HG03175 (cell line): Measurements from ENCODE around the gene PSMB4.
"Not testable (repeated sequence)": the region's sequence is repeated elsewhere in the genome, so short reads cannot be mapped to it uniquely, and the experiment has no call there.

Experiments used
- ATAC-seq: cut with Tn5 transposase; IDR thresholded peaks from one replicate; pipeline ENCODE4 v1.9.1; 2021; ENCODE audit warnings: mild to moderate bottlenecking, moderate library complexity; ENCODE audit not compliant: unreplicated experiment

PSMB4 gene

GRCh38 chr1:151386002-151386401 lies 13.4 kb upstream of the PSMB4 start:
- ATAC-seq, result no peak

- not testable (repeated sequence) for ATAC-seq
Observed at GRCh38 chr1:151390221-151391078, 8.9 kb upstream of the PSMB4 start.

- no peak for ATAC-seq
Observed at GRCh38 chr1:151391079-151391563, 8.3 kb upstream of the PSMB4 start.

GRCh38 chr1:151393583-151393982 lies 5.8 kb upstream of the PSMB4 start:
- ATAC-seq, result no peak

GRCh38 chr1:151396265-151396664 lies 3.1 kb upstream of the PSMB4 start:
- not testable (repeated sequence) for ATAC-seq

GRCh38 chr1:151401125-151401788 lies 1.9 kb downstream of the PSMB4 start:
- ATAC-seq, result no peak

GRCh38 chr1:151401860-151402259 lies 2.5 kb downstream of the PSMB4 start:
- ATAC-seq, result no peak

- no peak for ATAC-seq
Observed at GRCh38 chr1:151402764-151403163, 3.4 kb downstream of the PSMB4 start.

- ATAC-seq, result no peak
Observed at GRCh38 chr1:151403612-151404011, 4.2 kb downstream of the PSMB4 start.

GRCh38 chr1:151405187-151405951 lies 6.0 kb downstream of the PSMB4 start:
- no peak for ATAC-seq

GRCh38 chr1:151406176-151406575 lies 6.8 kb downstream of the PSMB4 start:
- no peak for ATAC-seq

GRCh38 chr1:151407304-151407703 lies 7.9 kb downstream of the PSMB4 start:
- ATAC-seq, result no peak

GRCh38 chr1:151408891-151409290 lies 9.5 kb downstream of the PSMB4 start:
- no peak for ATAC-seq

GRCh38 chr1:151411884-151412283 lies 12.5 kb downstream of the PSMB4 start:
- no peak for ATAC-seq

- ATAC-seq, result no peak
Observed at GRCh38 chr1:151416231-151416630, 16.9 kb downstream of the PSMB4 start.

GRCh38 chr1:151418081-151418480 lies 18.7 kb downstream of the PSMB4 start:
- ATAC-seq, result no peak

GRCh38 chr1:151419819-151420218 lies 20.4 kb downstream of the PSMB4 start:
- ATAC-seq, result no peak

GRCh38 chr1:151425103-151425502 lies 25.7 kb downstream of the PSMB4 start:
- no peak for ATAC-seq

- no peak for ATAC-seq
Observed at GRCh38 chr1:151428068-151428467, 28.7 kb downstream of the PSMB4 start.

GRCh38 chr1:151433827-151434226 lies 34.5 kb downstream of the PSMB4 start:
- not testable (repeated sequence) for ATAC-seq

GRCh38 chr1:151435174-151435573 lies 35.8 kb downstream of the PSMB4 start:
- ATAC-seq, result no peak
